Neutrophil (primary cell): Measurements from ENCODE around the gene MAEA.

ENCODE experiments used
- H3K27ac ChIP-seq: fragments of 200-600 bp; sonication (generic); 2 replicates; pipeline ENCODE4 v1.5.1; 2016; ENCODE audit warnings: mild to moderate bottlenecking, moderate library complexity
- H3K27me3 ChIP-seq: fragments of 200-600 bp; sonication (generic); 2 replicates; pipeline ENCODE4 v1.6.0; 2016; ENCODE audit warnings: mild to moderate bottlenecking
- H3K36me3 ChIP-seq: fragments of 200-600 bp; sonication (generic); 2 replicates; pipeline ENCODE4 v1.5.1; 2017
- H3K4me1 ChIP-seq, 2 experiments: fragments of 200-600 bp in 1 of 2; sonication (generic) in 1 of 2; 1 replicate in 1 of 2; 2 replicates in 1 of 2; pipeline versions ENCODE4 v1.5.1 to v1.6.1; 2013 to 2016; ENCODE audit warnings: low read depth in 1 of 2, low read length in 1 of 2, mild to moderate bottlenecking in 1 of 2, moderate library complexity in 1 of 2; ENCODE audit not compliant: control insufficient read depth in 1 of 2, insufficient read depth in 1 of 2
- H3K4me3 ChIP-seq, 2 experiments: fragments of 200-600 bp in 1 of 2; sonication (generic) in 1 of 2; 1 replicate in 1 of 2; 2 replicates in 1 of 2; pipeline ENCODE4 v1.5.1; 2013 to 2016; ENCODE audit warnings: low read depth in 1 of 2, low read length in 1 of 2, mild to moderate bottlenecking in 1 of 2, moderate library complexity in 1 of 2
- H3K9me3 ChIP-seq: fragments of 200-600 bp; sonication (generic); 2 replicates; pipeline ENCODE4 v1.5.1; 2016
- CTCF ChIP-seq: fragments of 200-600 bp; sonication (generic); IDR thresholded peaks from 2 replicates; pipeline ENCODE4 v1.5.1; 2016; ENCODE audit warnings: antibody characterized with exemption

The MAEA gene

GRCh38 chr4:1305261-1305711 is 15.6 kb downstream of the MAEA start:
- Histone ChIP-seq H3K4me3 (no peak overlapping the region), H3K4me1 (peaks cover 92 to 95% of the 10 kb centered on the region in 2 experiments), H3K36me3 (peaks cover 7% of the 10 kb centered on the region), H3K27ac (peak overlapping the region; percentile 96), H3K27me3 (no peaks in the 10 kb centered on the region), H3K9me3 (no peaks in the 10 kb centered on the region)
- no peak for TF ChIP-seq CTCF

- peak overlapping the region in 1 of 2 experiments; percentile 32 for H3K4me3 ChIP-seq
- H3K27ac ChIP-seq = peak overlapping the region; percentile 96
- TF ChIP-seq CTCF = no peak
- H3K36me3 ChIP-seq = peaks cover 7% of the 10 kb centered on the region
- H3K27me3 ChIP-seq = no peaks in the 10 kb centered on the region
- H3K4me1 ChIP-seq = peaks cover 88 to 89% of the 10 kb centered on the region in 2 experiments
- no peaks in the 10 kb centered on the region for H3K9me3 ChIP-seq
These were observed 16.2 kb downstream of the MAEA start for GRCh38 chr4:1305781-1306455.

- H3K27me3 ChIP-seq = no peaks in the 10 kb centered on the region
- H3K4me3 ChIP-seq = no peak overlapping the region
- peaks cover 67 to 68% of the 10 kb centered on the region in 2 experiments for H3K4me1 ChIP-seq
- H3K36me3 ChIP-seq = peaks cover 21% of the 10 kb centered on the region
- peak overlapping the region; percentile 96 for H3K27ac ChIP-seq
- H3K9me3 ChIP-seq = no peaks in the 10 kb centered on the region
- TF ChIP-seq CTCF = no peak
These were observed 18.5 kb downstream of the MAEA start for GRCh38 chr4:1307951-1308735.

DNA sequence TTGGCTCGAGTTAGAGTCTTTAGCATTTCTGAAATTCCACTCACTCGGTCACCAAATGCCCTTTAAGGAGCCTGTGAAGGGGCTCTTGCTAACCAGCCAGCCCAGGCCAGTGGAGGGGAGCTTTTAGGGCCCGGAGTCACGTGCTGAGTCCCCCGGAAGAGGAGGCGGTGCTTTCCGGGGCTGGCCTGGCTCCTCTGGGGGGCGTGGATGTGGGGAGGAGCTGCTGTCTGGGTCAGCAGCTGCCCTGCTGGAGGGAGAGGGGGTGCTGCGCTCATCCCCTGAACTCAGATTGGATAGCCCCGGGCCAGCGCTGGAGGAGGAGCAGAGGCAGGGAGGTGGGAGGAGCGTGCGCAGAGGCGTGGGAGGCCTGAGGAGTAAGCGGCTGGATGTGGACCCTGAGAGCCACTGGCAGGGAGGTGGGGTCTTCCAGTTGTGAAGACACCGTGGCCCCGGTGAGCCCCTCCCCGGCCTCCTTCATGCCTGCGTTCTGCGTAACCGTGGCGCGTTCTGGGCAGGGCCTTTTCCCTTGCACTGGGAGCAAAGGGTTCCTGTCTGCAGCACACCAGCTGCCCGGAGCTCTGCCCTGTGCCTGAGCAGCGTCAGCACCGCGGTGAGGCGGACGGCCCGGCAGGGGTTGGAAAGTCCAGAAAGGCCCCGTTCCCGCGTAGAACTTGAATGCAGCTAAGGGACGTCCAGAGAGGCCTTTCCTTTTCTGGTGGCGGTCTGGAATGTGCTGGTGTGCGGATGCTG is 19.7 kb downstream of the MAEA start:
- Histone ChIP-seq H3K4me3 (peak overlapping the region; percentile 54 to 60), H3K4me1 (peaks cover 56 to 60% of the 10 kb centered on the region in 2 experiments), H3K27me3 (no peaks in the 10 kb centered on the region), H3K27ac (peak overlapping the region; percentile 87), H3K9me3 (no peaks in the 10 kb centered on the region), H3K36me3 (peaks cover 34% of the 10 kb centered on the region)
- peak; percentile 22 for TF ChIP-seq CTCF

DNA sequence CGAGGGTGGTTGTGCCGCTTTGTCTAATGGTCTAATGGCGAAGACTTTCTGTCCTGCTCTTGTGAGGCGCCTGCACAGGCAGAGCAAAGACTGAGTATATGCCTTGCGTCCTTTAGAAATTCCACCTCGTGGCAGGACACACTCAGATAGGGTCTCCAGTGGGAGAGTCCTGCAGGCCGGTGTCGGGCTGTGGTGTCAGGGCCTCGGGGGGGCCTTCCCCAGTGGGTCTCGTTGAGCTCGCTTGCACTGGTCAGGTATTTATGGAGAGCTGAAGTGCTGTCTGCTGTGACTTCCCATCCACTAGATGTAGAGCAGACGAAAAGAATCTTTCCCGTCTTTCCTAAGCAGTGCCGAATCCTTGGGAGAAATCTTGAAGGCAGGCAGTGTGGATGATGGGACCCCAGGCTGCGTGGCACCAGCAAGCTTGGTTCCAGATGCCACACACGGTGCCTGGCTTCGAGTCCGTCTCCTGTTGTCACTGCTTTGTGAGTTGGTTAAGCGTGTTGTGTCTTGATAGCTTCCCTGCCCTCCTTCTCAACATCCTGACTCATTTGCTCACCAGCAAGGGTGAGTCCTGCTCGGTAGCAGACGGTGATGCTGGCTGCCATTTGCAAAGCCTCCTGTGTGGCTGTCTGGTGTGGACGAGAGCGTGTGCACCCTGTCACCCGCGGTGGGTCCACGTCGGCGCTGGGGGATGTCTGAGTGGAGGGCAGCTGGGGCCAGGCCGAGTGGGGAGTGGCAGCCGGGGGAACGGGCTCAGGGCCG is 20.5 kb downstream of the MAEA start:
- peaks cover 39% of the 10 kb centered on the region for H3K36me3 ChIP-seq

More for the DNA sequence above, 20.5 kb downstream of the MAEA start:
- Histone ChIP-seq H3K4me3 (peak overlapping the region; percentile 54 to 60), H3K4me1 (peaks cover 48 to 53% of the 10 kb centered on the region in 2 experiments), H3K9me3 (no peaks in the 10 kb centered on the region), H3K27me3 (no peaks in the 10 kb centered on the region), H3K27ac (peak overlapping the region; percentile 87)
- no peak for TF ChIP-seq CTCF
